ENCODE measurements around the gene DAPK2. TPM values are rescaled to one million over a fixed set of nuclear protein-coding genes. Genes with fewer than 3 reads are reported as not detected.
A peak's percentile ranks its signal among the peaks of the same experiment; 100 is the strongest.

Gene DAPK2
- total and polyA plus RNA-seq, 2 of the 13 experiments (the other 11 are each of a cell fraction or from before 2014, with no cell fraction given), result 0.33 to 0.63 TPM

DNA sequence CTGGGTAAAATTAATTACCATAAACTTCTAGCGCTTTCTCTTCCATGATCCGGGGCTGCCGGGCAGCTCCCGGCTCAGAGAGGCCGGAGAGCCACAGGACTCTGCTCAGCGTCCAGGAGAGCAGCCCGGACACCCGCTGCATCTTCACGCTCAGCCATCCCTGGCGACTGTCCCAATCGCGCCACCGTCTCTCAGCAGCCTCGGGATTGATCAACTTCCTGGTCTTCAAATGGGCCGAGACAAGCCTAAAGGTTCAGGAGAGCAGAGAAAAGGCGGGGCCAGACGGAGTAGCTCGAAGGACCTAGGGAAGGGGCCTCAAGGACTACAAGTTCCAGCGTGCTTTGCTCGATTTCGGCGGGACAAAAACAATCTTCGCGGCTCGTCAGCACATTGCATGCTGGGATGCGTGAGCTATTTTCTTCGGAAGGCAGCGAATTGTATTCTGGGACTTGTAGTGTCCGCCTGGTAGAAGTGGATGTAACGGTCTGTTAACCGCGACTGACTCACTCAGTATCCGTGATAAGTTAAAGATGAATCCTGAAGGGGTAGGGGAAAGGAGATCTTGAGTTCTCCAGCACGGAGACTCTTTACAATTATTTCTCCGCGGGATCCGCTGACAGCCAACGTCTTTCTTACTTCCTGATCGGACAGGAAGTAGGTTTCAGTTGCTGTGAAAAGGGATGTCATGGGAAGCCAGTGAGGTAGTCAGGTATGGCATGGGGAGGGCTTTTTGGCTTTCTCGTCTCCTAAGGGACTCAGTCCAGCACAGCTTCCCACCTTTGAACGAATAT is 47.5 kb upstream of the DAPK2 start, which contains the start of gene CIAO2A (continued):
- TF ChIP-seq, protein P1, sequence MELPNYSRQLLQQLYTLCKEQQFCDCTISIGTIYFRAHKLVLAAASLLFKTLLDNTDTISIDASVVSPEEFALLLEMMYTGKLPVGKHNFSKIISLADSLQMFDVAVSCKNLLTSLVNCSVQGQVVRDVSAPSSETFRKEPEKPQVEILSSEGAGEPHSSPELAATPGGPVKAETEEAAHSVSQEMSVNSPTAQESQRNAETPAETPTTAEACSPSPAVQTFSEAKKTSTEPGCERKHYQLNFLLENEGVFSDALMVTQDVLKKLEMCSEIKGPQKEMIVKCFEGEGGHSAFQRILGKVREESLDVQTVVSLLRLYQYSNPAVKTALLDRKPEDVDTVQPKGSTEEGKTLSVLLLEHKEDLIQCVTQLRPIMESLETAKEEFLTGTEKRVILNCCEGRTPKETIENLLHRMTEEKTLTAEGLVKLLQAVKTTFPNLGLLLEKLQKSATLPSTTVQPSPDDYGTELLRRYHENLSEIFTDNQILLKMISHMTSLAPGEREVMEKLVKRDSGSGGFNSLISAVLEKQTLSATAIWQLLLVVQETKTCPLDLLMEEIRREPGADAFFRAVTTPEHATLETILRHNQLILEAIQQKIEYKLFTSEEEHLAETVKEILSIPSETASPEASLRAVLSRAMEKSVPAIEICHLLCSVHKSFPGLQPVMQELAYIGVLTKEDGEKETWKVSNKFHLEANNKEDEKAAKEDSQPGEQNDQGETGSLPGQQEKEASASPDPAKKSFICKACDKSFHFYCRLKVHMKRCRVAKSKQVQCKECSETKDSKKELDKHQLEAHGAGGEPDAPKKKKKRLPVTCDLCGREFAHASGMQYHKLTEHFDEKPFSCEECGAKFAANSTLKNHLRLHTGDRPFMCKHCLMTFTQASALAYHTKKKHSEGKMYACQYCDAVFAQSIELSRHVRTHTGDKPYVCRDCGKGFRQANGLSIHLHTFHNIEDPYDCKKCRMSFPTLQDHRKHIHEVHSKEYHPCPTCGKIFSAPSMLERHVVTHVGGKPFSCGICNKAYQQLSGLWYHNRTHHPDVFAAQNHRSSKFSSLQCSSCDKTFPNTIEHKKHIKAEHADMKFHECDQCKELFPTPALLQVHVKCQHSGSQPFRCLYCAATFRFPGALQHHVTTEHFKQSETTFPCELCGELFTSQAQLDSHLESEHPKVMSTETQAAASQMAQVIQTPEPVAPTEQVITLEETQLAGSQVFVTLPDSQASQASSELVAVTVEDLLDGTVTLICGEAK (IDR thresholded peaks at IDR 0.05), result peak; percentile 18; the same call in 1 of the 2 replicates
- TF ChIP-seq, protein P1 (CRISPR knock-in tag; IDR thresholded peaks at IDR 0.05), result peak; percentile 98
- TF ChIP-seq, protein P2, sequence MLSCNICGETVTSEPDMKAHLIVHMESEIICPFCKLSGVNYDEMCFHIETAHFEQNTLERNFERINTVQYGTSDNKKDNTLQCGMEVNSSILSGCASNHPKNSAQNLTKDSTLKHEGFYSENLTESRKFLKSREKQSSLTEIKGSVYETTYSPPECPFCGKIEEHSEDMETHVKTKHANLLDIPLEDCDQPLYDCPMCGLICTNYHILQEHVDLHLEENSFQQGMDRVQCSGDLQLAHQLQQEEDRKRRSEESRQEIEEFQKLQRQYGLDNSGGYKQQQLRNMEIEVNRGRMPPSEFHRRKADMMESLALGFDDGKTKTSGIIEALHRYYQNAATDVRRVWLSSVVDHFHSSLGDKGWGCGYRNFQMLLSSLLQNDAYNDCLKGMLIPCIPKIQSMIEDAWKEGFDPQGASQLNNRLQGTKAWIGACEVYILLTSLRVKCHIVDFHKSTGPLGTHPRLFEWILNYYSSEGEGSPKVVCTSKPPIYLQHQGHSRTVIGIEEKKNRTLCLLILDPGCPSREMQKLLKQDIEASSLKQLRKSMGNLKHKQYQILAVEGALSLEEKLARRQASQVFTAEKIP (CRISPR knock-in tag; IDR thresholded peaks at IDR 0.05; ENCODE audit: borderline replicate concordance), result no peak
- TF ChIP-seq, protein P3, sequence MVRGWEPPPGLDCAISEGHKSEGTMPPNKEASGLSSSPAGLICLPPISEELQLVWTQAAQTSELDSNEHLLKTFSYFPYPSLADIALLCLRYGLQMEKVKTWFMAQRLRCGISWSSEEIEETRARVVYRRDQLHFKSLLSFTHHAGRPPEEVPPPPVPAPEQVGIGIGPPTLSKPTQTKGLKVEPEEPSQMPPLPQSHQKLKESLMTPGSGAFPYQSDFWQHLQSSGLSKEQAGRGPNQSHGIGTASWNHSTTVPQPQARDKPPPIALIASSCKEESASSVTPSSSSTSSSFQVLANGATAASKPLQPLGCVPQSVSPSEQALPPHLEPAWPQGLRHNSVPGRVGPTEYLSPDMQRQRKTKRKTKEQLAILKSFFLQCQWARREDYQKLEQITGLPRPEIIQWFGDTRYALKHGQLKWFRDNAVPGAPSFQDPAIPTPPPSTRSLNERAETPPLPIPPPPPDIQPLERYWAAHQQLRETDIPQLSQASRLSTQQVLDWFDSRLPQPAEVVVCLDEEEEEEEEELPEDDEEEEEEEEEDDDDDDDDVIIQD (CRISPR knock-in tag; IDR thresholded peaks at IDR 0.05; ENCODE audit: low read depth), result no peak
- TF ChIP-seq TBL1XR1 (IDR thresholded peaks at IDR 0.05; ENCODE audit: borderline replicate concordance, low read length, partially characterized antibody), result peak; percentile 35
- TF ChIP-seq ZNF780A (CRISPR knock-in tag; IDR thresholded peaks at IDR 0.05), result no peak
- TF ChIP-seq MEIS2 (CRISPR knock-in tag; IDR thresholded peaks at IDR 0.05), result peak; percentile 79
- no peak for TF ChIP-seq MATR3 (CRISPR knock-in tag; IDR thresholded peaks at IDR 0.05)
- peak; percentile 53; the same call in 1 of the 2 replicates for TF ChIP-seq SP5 (CRISPR knock-in tag; IDR thresholded peaks at IDR 0.05; ENCODE audit: borderline replicate concordance, low read depth)
- TF ChIP-seq NFKBIZ (CRISPR knock-in tag; IDR thresholded peaks at IDR 0.05), result no peak
- TF ChIP-seq, protein P4, sequence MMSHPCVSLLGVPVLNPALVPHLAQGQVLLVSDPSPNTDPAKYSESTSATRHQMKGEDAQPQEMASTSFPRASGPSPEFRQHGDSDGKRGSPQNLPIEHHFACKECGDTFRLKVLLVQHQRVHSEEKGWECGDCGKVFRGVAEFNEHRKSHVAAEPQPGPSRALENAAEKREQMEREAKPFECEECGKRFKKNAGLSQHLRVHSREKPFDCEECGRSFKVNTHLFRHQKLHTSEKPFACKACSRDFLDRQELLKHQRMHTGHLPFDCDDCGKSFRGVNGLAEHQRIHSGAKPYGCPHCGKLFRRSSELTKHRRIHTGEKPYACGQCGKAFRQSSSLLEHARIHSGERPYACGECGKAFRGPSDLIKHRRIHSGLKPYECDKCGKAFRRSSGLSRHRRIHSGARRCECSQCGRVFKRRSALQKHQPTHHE (CRISPR knock-in tag; IDR thresholded peaks at IDR 0.05; ENCODE audit: borderline replicate concordance), result no peak
- peak; percentile 56; the same call in 1 of the 2 replicates for TF ChIP-seq ZNF331 (CRISPR knock-in tag; IDR thresholded peaks at IDR 0.05)
- no peak; the same call in 1 of the 2 replicates for TF ChIP-seq ZNF232 (CRISPR knock-in tag; IDR thresholded peaks at IDR 0.05; ENCODE audit: borderline replicate concordance)

All from HepG2 (cell line).